Suprapubic skin (tissue), 4 donors: ENCODE results near the gene GBF1.

Source experiments
- POLR2A ChIP-seq, 2 donors: fragments of 450-650 bp; IDR thresholded peaks; one replicate each; pipeline ENCODE4 v1.6.1; 2017; ENCODE audit warnings: antibody characterized with exemption in 2 of 2, mild to moderate bottlenecking in 2 of 2, moderate library complexity in 2 of 2
- POLR2AphosphoS5 ChIP-seq, 3 donors: sonication (generic); formaldehyde crosslinking; IDR thresholded peaks; one replicate each; pipeline ENCODE4 v1.6.1; 2017; ENCODE audit warnings: antibody characterized with exemption in 3 of 3

GRCh38 chr10:102229810-102230263 is 15.5 kb upstream of the GBF1 start:
- no peak for TF ChIP-seq POLR2A (IDR thresholded peaks at IDR 0.05)
- TF ChIP-seq POLR2AphosphoS5 (IDR thresholded peaks at IDR 0.05), result no peak
